ENCODE results near the gene VAMP4.

GRCh38 chr1:171783816-171784530 lies 42.1 kb upstream of the VAMP4 start:
- TF ChIP-seq, protein P1, sequence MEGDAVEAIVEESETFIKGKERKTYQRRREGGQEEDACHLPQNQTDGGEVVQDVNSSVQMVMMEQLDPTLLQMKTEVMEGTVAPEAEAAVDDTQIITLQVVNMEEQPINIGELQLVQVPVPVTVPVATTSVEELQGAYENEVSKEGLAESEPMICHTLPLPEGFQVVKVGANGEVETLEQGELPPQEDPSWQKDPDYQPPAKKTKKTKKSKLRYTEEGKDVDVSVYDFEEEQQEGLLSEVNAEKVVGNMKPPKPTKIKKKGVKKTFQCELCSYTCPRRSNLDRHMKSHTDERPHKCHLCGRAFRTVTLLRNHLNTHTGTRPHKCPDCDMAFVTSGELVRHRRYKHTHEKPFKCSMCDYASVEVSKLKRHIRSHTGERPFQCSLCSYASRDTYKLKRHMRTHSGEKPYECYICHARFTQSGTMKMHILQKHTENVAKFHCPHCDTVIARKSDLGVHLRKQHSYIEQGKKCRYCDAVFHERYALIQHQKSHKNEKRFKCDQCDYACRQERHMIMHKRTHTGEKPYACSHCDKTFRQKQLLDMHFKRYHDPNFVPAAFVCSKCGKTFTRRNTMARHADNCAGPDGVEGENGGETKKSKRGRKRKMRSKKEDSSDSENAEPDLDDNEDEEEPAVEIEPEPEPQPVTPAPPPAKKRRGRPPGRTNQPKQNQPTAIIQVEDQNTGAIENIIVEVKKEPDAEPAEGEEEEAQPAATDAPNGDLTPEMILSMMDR (IDR thresholded peaks at IDR 0.05) = no peak
- TF ChIP-seq POLR2AphosphoS5 (IDR thresholded peaks at IDR 0.05) = no peak

Data from stomach (tissue), 4 donors.